HG03135 (cell line): ENCODE measurements around the gene TOMM40.
A peak's percentile ranks its signal among the peaks of the same experiment; 100 is the strongest.
"Not testable (repeated sequence)": the region's sequence is repeated elsewhere in the genome, so short reads cannot be mapped to it uniquely, and the experiment has no call there.

Experiments
- ATAC-seq: cut with Tn5 transposase; IDR thresholded peaks from one replicate; pipeline ENCODE4 v1.9.1; 2021; ENCODE audit warnings: mild to moderate bottlenecking, moderate library complexity; ENCODE audit not compliant: unreplicated experiment

Gene TOMM40

DNA sequence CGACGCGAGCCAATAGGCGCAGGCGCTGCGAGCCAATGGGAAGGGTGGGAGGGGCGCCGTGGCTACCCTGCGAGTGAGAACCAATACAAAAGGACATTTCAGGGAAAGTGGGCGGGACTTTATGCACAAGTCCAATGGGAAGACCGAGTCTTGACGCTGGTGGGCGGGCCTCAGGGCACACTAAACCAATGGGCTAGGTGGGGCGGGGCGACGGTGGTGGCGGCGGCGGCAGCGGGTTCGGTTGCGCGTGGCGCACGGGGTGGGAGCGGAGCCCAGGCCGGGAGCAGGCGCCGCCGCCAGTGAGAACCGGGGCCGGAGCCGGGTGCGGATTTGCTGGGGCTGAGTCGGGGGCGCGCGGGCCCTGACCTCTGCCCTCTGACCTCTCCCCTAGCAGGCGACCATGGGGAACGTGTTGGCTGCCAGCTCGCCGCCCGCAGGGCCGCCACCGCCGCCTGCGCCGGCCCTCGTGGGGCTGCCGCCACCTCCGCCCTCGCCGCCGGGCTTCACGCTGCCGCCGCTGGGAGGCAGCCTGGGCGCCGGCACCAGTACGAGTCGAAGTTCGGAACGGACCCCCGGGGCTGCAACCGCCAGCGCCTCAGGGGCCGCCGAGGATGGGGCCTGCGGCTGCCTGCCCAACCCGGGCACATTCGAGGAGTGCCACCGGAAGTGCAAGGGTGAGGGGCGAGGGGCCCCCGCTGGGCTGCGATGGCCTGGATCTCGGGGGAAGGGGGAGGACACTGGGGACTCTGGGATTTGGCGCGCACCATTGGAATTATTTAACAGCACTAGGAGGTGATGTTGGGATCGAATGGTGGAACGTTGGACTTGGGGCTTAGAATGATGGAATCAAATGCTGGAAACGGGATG, at the start of gene TOMM40:
TSS of gene TOMM40 (plus strand) at position 239 of the 867 bp plus-strand sequence. CDS start at position 401, 162 bp downstream.
- peak; percentile 64 for ATAC-seq

DNA sequence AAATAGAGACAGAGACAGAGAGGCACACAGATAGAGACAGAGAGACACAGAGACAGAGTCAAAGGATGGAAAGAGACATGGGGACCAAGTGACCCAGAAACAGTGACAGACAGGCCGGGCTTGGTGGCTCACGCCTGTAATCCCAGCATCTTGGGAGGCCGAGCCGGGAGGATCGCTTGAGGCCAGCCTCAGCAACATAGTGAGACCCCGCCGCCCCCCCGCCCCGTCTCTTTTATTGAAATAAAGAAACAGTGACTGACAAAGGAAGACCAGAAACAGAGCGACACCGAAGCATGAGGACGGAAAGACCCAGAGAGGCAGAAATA, 45.8 kb upstream of the TOMM40 start:
- no peak for ATAC-seq

DNA sequence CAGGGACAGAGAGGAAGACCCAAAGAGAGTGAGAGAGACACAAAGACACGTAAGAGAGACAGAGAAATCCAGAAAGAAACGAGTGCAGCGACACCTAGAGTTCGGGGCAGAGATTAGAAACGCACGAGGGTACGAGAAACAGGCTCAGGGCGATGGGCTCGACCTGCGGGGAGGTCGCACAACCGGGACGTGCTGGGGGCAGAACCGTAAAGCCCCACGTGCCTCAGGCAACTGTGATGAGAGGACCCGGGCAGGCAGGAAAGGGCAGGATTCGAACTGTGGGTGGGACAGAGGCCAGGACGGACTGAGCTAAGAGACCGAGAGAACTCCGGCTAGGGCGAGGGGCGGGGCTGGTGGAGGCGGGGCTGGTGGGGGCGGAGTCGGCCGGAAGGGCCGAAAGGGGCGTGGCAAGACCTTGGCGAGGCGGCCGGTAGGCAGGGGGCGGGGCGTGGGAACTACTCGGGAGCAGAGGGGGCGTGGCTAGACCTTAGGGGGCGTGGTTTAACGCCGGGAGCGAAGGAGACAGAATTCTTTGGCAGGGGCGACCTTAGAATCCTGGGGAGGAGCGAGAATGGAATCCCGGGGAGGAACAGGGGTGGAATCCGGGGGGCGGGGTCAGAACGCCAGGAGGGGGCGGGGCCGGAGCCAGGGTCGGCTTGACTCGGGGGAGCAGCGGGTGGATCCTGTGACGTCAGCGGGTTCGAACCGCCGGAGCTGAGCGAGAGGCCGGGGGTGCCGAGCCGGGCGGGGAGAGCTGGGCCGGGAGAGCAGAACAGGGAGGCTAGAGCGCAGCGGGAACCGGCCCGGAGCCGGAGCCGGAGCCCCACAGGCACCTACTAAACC, 45.2 kb upstream of the TOMM40 start, which contains the start of gene NECTIN2:
TSS of gene NECTIN2 (plus strand) at position 686 of the 843 bp plus-strand sequence. CDS start 229 bp downstream, outside the sequence.
- ATAC-seq = peak; percentile 48

DNA sequence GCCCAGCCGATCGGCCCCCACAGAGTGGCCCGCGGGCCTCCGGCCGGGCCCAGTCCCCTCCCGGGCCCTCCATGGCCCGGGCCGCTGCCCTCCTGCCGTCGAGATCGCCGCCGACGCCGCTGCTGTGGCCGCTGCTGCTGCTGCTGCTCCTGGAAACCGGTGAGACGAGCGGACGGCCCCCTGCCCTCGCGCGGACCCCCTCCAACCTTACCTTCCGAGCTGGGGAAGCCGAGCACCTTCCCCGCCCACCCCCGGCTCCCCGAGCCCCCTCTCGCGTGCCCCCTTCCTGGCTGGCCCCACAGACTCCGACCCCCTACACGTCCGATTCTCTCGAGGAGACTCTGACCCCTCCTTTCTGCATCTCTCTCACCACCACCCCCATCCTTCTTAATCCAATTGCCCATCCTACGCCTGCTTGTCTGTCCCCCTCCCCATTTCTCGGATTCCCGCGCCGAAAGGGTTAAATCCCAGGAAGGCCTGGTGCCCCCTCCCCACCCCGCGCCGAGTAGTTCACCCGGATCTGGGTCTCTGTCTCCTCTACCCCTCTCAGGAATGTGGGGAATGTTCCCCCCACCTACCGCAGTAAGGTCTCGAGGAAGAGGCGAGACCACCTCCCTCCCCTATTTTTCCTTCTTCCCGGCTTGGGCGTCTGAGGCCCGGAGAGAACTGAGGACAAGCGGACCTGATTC, 44.5 kb upstream of the TOMM40 start:
- ATAC-seq = no peak

DNA sequence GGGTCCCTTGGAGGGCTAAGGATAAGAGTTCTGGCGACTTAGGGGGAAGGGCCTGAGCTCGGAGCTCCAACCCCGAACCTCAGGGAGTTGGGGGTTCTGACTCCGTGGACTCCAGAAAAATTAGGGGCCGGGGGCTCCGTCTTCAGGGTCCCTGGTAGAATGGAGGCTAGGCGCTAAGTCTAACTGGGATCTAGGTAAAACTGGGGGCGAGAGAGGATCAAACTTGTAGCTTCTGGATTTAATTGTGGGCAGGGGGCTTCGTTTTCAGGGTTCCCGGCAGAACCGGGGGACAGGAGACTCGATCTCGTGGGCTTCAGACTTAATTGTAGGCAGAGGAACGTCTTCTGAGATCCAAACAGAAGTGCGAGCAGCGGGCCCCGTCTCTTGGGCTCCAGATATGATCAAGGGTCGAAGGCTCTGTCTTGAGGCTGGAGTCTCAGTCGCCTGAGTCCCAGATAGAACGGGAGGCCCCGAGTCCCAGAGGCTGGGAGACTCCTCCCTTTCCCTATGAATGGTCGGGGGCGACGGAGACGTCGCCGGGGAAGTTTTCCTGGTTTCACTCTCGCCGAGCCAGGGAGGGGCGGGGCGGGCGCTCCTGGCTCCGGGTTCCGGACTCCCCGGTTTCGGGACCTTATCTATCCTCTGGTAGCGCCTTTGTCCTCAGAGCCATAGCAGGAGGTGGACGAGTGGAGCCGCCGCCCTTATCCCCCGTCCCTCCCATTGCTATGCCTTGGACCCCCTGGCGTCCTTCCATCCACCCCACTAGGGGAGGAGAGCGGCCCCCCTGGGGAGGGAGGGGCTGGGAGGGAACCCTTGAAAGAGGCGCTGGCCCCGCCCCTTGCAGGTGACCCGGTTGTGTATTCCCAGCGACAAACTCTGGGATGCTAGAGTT, 43.7 kb upstream of the TOMM40 start:
- no peak for ATAC-seq

DNA sequence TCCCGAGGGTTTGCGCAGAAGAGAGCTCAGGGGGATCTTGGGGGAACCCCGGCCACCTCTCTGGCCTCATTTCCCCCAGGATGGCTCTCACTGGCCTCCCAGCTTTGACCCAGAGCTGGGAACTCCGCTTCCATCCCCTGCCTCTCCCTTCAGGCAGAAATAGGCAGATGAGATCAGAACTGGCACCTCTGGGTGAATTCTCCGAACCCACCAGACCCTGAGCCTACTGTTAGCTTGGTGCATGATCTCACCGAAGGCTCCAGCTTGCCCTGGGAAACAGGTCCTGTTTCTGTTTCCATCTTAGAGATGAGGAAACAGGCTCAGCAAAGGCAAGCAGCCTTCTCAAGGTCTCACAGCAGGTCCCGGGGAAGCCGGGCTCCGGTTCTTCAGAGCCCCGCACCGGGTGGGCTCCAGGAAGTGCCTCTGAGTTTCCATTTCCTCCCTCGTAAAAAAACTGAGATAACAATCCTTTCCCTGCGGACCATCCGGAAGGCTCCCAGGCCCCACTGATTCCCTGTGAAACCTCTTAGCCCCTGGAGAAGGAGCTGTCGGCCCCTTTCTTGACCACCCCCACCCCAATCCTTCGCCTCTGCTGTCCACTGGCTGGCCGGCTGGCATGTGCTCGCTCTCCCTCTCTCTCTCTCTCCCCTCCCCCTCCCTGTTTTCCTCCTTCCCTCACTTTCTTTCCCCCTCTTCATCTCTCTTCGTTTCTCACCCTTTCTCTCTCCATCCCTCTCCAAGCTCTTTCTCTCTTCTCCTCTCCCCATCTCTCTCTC, 42.8 kb upstream of the TOMM40 start:
- no peak for ATAC-seq

DNA sequence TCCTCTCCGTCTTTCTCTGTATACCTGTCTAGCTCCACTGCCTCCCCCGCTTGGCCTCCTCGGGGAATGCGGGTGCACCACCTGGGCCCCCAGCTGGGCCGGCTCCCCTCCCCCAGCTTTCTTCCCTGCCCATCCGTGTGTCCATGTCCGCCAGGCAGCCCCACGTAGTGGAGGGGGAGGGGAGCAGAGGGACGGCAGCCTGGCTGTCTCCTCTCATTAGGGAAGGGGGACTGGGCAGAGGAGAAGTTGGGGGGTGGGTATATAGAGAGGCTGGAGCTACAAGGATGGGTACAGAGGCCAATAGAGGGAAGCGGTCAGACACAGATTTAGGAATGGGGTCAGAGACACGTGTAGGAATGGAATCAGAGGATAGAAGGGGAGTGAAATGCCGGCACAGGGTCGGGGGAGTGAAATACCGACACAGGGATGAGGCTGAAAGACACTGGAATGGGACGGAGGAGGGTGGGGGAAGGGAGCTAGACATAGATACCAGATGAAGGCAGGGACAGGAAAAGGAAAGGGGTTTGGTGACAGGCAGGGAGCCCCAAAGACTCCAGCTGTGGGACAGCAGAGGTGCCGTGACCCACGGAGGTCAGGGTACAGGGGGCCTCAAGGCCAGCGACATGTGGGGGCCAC, 42.1 kb upstream of the TOMM40 start:
- ATAC-seq = no peak

DNA sequence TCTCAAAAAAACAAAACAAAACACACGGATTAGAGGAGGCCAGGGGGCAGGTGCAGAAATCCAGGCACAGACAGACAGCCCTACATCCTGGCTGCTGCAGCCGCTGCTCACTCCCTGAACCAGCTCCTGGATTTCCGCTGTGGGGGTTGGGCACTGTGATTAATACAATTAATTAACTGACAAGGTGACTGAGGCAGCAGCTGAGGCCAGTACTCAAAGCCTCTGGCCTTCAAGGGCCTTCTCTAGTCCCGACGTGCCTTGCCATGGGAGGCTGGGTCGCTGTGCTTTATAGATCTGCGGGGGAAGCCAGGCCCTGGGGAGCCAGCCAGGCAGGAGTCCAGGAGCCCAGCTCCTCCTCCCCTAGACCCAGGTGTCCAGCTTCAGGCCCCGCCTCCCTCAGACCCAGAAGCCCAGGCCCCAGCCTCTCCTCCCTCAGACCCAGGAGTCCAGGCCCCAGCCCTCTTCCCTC, 40.4 kb upstream of the TOMM40 start:
- ATAC-seq = no peak

DNA sequence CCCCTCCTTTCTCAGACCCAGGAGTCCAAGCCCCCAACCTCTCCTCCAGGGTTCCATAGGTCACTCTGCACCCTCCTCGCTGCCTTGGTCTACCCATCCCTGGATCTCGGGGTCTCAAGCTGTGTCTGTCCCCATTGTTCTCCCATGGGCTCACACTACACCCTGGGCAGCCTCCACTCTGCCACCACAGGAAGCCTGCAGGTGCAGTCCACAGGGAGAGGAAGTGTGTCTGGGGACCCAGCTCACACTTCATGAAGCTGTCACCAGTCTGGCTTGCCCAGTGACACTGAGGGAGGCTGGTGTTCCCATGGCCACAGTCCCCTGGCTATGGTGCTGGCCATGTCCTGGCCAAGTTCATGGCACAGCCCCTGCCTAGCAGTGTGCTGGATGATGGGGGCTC, 39.6 kb upstream of the TOMM40 start:
- no peak for ATAC-seq

DNA sequence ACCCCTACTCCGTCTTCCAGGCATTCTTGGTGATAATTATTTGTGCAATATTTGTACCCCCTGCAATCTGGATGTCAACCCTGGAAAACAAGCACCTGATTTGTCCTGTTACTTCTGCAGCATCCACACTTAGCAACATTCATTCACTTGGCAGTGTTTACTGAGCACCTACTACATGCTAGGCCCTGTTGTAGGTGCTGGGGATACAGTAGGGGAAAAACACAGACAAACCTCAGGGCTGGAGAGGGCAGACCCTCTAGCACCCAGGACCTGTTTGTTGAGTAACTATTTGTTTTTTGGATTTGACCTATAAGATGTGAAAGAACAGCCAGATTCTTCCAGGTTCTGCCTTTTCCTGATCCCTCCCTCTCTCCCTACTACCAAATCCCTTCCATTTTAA, 35.4 kb upstream of the TOMM40 start:
- no peak for ATAC-seq

DNA sequence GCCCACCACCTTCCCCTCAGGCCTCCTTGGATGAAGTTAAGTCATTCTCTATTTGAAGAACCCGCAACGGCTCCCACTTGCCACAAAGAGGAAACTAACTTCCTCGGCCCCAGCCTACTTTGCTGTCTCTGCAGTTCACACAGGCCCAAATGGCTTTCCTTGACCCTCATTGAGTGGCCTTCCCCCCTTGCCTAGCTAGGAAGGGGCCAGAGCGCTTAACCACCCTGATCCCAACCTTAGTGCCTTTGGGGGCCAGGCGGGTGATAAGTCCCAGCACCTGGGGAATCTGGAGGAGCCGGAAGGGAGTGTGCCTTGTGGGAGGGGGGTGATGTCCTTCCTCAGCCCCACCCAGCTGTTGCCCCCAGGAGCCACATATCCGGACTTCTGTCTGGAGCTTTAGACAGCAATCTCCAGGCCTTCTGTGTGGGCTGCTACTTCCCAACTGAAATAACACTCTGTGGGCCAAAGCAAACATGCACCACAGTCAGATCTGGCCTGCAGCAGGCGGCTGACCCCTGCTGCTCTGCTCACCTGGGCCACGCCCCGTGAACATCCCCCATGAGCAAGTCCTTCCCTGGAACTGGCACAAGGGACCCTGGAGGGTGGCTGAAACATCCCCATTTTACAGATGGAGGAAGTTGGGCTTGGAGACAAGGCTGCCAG, 34.5 kb upstream of the TOMM40 start:
- ATAC-seq = no peak

DNA sequence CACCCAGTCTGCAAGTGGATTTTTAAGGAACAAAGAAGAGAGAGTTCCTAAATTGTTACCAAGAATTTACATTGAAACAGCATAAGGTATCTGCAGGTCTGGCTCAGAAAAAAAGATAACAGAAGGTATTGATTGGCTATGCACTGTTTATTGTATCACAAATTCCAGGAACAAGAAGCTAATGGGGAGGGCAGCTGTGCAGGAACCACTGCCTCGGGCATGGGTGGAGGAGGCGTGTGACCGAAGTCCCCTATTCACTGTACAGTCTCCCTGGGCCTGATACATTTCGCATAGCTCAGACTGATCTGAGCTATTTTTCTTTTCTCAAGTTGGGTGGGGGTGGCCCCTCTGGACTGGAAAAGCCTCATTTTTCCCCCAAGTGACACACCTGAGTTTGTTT, 33.2 kb upstream of the TOMM40 start:
- ATAC-seq = no peak

DNA sequence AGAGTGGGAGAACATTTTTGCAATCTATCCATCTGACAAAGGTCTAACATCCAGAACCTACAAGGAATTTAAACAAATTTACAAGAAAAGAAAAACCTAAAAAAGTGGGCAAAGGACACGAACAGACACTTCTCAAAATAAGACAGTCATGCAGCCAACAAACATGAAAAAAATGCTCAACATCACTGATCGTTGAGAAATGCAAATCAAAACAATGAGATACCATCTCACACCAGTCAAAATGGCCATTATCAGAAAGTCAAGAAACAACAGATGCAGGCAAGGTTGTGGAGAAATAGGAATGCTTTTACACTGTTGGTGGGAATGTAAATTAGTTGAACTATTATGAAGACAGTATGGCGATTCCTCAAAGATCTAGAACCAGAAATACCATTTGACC, 29.5 kb upstream of the TOMM40 start:
- ATAC-seq = not testable (repeated sequence)

DNA sequence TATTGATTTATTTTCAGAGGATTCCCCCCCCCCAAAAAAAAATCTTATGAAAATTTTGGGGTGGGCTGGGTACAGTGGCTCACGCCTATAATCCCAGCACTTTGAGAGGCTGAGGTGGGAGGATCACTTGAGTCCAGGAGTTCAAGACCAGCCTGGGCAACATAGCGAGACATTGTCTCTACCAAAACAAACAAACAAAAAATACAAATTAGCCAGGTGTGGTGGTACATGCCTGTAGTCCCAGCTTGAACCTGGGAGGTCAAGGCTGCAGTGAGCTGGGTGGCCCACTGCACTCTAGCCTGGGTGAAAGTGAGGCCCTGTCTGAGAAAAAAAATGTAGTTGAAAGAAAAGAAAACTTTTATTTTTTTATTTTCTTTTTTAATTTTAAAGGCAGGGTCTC, 27.1 kb upstream of the TOMM40 start:
- ATAC-seq = no peak

DNA sequence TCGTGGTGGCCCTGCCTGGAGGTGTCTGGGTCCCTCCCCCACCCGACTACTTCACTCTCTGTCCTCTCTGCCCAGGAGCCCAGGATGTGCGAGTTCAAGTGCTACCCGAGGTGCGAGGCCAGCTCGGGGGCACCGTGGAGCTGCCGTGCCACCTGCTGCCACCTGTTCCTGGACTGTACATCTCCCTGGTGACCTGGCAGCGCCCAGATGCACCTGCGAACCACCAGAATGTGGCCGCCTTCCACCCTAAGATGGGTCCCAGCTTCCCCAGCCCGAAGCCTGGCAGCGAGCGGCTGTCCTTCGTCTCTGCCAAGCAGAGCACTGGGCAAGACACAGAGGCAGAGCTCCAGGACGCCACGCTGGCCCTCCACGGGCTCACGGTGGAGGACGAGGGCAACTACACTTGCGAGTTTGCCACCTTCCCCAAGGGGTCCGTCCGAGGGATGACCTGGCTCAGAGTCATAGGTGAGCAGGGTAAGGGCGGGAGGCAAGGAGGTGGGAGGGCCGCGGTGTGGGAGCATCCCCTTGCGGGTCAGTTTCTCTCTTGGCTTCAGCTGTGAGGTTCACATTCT, 25.8 kb upstream of the TOMM40 start:
- ATAC-seq = no peak

DNA sequence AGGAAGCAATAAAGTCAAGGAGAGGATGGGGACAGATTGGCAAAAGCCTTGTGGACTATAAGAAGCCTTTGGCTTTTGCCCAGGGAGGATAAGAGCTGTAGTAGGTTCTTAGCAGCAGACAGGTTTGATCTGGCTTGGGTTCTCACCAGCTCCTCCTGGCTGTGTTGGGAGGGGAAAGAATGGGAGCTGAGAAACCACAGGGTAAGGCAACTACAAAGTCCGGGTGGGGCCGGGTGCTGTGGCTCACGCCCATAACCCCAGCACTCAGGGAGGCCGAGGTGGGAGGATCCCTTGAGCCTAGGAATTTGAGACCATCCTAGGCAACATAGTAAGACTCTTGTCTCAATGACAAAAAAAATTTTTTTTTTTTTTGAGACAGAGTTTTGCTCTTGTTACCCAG, 24.4 kb upstream of the TOMM40 start:
- ATAC-seq = no peak

DNA sequence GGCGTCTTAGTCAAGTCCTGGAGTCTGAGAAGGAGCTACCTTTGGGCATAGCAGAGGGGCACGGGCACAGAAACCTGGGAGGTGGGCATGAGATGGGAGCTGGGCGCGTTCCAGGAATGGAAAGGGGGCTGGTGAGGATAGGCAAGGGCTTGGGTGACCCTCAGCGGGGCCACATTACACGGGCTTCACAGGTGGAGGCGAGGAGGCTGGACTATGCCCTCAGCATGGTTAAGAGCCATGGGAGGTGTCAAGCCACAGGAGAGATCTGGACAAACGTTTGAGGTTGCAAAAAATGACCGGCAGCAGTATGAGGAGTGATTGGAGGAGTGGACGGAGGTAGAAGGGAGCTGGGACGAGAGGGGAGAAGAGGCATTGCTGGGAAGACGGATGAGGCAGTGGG, 23.5 kb upstream of the TOMM40 start:
- no peak for ATAC-seq
